ENCODE results near the gene PCYOX1L.

Gene PCYOX1L

DNA sequence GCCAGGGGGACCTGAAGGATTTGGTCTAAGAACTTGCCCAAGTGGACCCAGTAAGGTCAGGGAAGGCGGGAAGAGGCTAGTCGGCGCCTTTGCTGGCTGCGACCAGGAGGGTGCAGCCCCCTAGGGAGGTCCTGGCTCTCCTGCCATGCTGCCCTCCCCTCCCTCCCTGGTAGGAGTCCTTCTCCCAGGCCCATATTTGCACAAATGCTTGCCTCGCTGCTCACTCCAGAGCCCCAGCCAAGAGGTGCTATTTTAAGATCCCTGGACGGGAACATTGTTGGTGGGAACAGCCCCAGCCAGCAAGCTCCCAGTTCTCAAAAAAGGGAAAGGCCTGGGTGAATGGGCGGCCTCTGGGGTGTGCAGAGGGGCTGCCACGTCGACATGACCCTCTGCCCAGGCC lies 25.6 kb downstream of the PCYOX1L start:
- peak; percentile 75 to 95 for DNase-seq
- H3K4me3 ChIP-seq = peak overlapping the region; percentile 38 to 40

DNA sequence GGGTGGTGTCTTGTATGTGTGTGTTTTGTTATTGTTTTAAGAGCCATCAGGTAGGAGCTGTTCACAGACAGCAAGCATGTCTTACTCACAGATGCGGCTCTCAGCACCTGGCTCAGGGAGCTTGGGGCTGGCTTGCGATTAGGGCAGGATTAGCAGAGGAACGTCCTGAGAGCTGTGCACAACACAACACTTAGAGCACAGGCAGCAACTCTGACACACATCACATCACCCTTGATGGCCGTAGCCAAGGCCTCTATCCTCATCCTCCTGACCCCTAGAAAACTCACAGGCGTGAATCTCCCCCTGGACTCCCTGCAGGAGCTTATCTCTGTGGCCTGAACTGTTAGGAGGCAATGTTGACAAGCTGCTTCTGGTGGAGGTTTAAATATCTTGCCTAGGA lies 28.3 kb downstream of the PCYOX1L start:
- H3K4me3 ChIP-seq = no peak overlapping the region
- no peaks in the 10 kb centered on the region for H3K9me3 ChIP-seq
- no peaks in the 10 kb centered on the region for H3K27me3 ChIP-seq
- DNase-seq = peak in 1 of 2 donors; percentile 59
- intact Hi-C loops (cut with DNase I; ENCODE audit: low total_unique reads) = no loop called here
- peak overlapping the region; percentile 93 for H3K27ac ChIP-seq
- TF ChIP-seq CTCF (IDR thresholded peaks at IDR 0.05) = no peak
- peaks cover 0 to 99% (median 72%) of the 10 kb centered on the region in 4 donors for H3K4me1 ChIP-seq
- H3K36me3 ChIP-seq = no peaks in the 10 kb centered on the region

More for the DNA sequence above, 25.6 kb downstream of the PCYOX1L start:
- H3K4me1 ChIP-seq = peaks cover 0 to 99% (median 89%) of the 10 kb centered on the region in 4 donors
- no peaks in the 10 kb centered on the region for H3K9me3 ChIP-seq
- no peaks in the 10 kb centered on the region for H3K27me3 ChIP-seq
- no peaks in the 10 kb centered on the region for H3K36me3 ChIP-seq
- peak overlapping the region; percentile 93 for H3K27ac ChIP-seq
- TF ChIP-seq CTCF (IDR thresholded peaks at IDR 0.05) = no peak
- intact Hi-C loops (cut with DNase I; ENCODE audit: low total_unique reads) = loop anchor here (2.0 to 5.0 kb wide), 2 partner anchors 23 to 39 kb away; no protein-coding TSS in a partner anchor

DNA sequence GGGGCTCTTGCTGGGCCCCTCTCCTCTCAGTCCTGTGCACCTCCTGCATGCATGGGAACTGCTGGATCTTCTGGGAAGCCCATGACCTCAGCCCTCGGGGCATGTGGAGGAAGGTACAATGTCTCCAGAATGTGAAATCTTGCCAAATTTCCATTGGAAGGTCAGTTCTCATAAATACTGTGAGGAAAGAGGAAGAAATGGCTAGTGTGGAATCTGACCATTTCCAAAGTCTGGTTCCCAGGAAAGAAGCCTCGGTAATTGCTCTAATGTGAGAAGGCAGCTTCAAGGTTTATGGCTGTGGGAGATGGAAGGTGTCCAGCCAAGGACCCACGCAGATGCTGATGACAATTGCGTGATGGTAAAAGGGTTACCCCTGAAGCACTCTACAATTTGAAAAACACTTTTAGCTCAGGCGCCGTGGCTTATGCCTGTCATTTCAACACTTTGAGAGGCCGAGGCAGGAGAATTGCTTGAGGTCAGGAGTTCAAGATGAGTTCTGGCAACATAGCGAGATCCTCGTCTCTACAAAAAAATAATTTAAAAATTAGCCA lies 29.3 kb downstream of the PCYOX1L start:
- DNase-seq = no peak
- no peaks in the 10 kb centered on the region for H3K27me3 ChIP-seq
- peak overlapping the region in 1 of 2 donors; percentile 3 for H3K4me3 ChIP-seq
- peak overlapping the region; percentile 93 for H3K27ac ChIP-seq
- no peaks in the 10 kb centered on the region for H3K9me3 ChIP-seq
- H3K4me1 ChIP-seq = peaks cover 0 to 99% (median 64%) of the 10 kb centered on the region in 4 donors
- intact Hi-C loops (cut with DNase I; ENCODE audit: low total_unique reads) = no loop called here
- TF ChIP-seq CTCF (IDR thresholded peaks at IDR 0.05) = no peak
- no peaks in the 10 kb centered on the region for H3K36me3 ChIP-seq

DNA sequence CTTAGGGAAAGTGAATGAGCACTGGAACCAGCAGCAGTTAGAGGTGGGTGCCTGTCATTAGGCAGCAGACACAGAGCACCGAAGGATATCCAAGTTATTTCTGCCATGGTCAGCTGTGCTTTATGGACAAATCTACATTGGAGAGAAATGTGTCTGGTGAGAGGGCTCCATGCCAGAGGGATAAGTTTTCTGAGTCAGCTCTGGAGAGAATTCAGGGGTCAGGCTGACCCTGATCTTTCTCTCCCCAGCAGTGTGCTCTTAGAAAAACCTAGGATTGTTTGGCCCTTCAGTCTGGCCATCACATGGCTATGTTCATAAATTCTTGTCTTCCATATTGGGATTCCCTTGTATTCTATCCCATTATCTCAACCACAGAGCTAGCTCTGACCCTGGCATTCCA lies 30.1 kb downstream of the PCYOX1L start:
- peaks cover 0 to 90% (median 56%) of the 10 kb centered on the region in 4 donors for H3K4me1 ChIP-seq
- intact Hi-C loops (cut with DNase I; ENCODE audit: low total_unique reads) = no loop called here
- no peak for DNase-seq
- no peak overlapping the region for H3K4me3 ChIP-seq
- no peak for TF ChIP-seq CTCF (IDR thresholded peaks at IDR 0.05)
- no peaks in the 10 kb centered on the region for H3K9me3 ChIP-seq
- H3K36me3 ChIP-seq = no peaks in the 10 kb centered on the region
- peak overlapping the region; percentile 93 for H3K27ac ChIP-seq
- H3K27me3 ChIP-seq = no peaks in the 10 kb centered on the region

GRCh38 chr5:149388498-149389190 lies 30.8 kb downstream of the PCYOX1L start:
- no peak for DNase-seq
- TF ChIP-seq CTCF (IDR thresholded peaks at IDR 0.05) = no peak
- no peaks in the 10 kb centered on the region for H3K9me3 ChIP-seq
- no peaks in the 10 kb centered on the region for H3K36me3 ChIP-seq
- no peak overlapping the region for H3K4me3 ChIP-seq
- intact Hi-C loops (cut with DNase I; ENCODE audit: low total_unique reads) = no loop called here
- H3K27me3 ChIP-seq = no peaks in the 10 kb centered on the region
- H3K4me1 ChIP-seq = peaks cover 0 to 84% (median 51%) of the 10 kb centered on the region in 4 donors
- H3K27ac ChIP-seq = peak overlapping the region; percentile 93
